Activated naive CD4-positive, alpha-beta T cell treated with anti-CD3 and anti-CD28 coated beads, Interleukin-2, amount 50 U/mL, for 24 hours (primary cell): Measurements from ENCODE around the gene RABGGTA.
"Not testable (repeated sequence)": the region's sequence is repeated elsewhere in the genome, so short reads cannot be mapped to it uniquely, and the experiment has no call there.

Experiments used
- H3K27ac Mint-ChIP-seq: one replicate; pipeline ENCODE4 v1.8.0; 2021; ENCODE audit warnings: mild to moderate bottlenecking, mixed read lengths
- H3K27me3 Mint-ChIP-seq: one replicate; pipeline ENCODE4 v1.8.0; 2021; ENCODE audit warnings: mixed read lengths
- H3K36me3 Mint-ChIP-seq: one replicate; pipeline ENCODE4 v1.8.0; 2021; ENCODE audit warnings: mixed read lengths
- H3K4me1 Mint-ChIP-seq: one replicate; pipeline ENCODE4 v1.8.0; 2021; ENCODE audit warnings: mixed read lengths
- H3K4me3 Mint-ChIP-seq: one replicate; pipeline ENCODE4 v1.8.0; 2021; ENCODE audit warnings: mild to moderate bottlenecking, mixed read lengths
- H3K9me3 Mint-ChIP-seq: one replicate; pipeline ENCODE4 v1.8.0; 2021; ENCODE audit warnings: mixed read lengths

Gene RABGGTA

DNA sequence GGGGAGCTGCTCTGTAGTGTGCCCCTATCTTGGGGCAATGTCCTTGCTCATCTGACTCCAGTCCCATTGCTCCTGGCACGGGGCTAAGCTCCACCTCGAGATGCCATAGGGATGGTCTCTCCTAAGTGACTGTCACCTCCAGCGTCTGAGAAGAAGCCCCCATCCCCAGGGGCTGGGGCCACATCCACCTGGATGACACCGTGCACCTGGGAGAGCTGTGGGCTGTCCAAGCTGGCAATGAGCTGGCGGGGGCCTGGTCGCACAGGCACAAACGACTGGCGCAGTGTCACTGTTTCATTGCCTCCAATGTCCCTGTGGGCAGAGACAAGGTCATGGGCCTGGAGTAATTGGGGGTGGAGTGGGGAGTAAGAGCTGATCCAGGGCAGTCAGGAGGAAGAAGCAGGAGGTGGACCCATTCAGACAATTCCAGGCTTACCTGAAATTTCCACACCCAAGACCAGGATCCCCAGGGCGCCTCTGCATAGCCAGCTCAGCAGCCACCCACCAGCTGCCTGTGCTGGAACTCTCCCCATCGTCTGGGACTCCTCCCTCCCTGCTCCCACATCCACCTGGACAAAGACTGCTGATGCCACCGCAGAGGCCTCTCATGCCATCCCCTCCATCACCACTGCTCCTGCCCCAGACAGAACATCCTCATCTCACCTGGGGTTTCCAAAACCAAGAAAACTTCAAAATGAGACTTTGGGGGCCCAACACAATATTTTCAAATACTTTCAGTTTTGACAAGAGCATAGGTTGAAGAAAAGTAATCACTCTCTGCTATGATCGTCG lies 22.0 kb downstream of the RABGGTA start:
- no peak overlapping the region for H3K4me3 Mint-ChIP-seq
- H3K36me3 Mint-ChIP-seq: peaks cover 12% of the 10 kb centered on the region
- peaks cover 26% of the 10 kb centered on the region for H3K4me1 Mint-ChIP-seq
- peak overlapping the region; percentile 68 for H3K27ac Mint-ChIP-seq
- H3K27me3 Mint-ChIP-seq: no peaks in the 10 kb centered on the region
- H3K9me3 Mint-ChIP-seq: no peaks in the 10 kb centered on the region

DNA sequence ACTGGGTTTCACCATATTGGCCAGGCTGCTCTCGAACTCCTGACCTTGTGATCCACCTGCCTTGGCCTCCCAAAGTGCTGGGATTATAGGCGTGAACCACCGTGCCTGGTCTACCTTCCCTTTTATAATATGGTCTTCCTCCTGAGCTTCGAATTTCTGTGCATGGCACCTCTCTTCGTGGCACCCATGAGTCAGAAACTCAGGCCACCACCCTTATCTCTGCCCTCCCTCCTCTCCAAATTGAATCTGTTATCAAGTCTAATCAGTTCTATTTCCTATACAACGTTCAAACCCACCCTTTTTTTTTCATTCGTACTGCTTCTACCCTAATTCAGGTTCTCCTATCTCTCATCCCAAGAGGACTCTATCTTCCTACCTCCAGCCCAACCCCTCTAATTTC lies 24.0 kb downstream of the RABGGTA start:
- H3K4me3 Mint-ChIP-seq: peak overlapping the region; percentile 64
- H3K4me1 Mint-ChIP-seq: peaks cover 35% of the 10 kb centered on the region
- H3K27ac Mint-ChIP-seq: peak overlapping the region; percentile 53
- H3K9me3 Mint-ChIP-seq: no peaks in the 10 kb centered on the region
- no peaks in the 10 kb centered on the region for H3K27me3 Mint-ChIP-seq
- peaks cover 10% of the 10 kb centered on the region for H3K36me3 Mint-ChIP-seq

DNA sequence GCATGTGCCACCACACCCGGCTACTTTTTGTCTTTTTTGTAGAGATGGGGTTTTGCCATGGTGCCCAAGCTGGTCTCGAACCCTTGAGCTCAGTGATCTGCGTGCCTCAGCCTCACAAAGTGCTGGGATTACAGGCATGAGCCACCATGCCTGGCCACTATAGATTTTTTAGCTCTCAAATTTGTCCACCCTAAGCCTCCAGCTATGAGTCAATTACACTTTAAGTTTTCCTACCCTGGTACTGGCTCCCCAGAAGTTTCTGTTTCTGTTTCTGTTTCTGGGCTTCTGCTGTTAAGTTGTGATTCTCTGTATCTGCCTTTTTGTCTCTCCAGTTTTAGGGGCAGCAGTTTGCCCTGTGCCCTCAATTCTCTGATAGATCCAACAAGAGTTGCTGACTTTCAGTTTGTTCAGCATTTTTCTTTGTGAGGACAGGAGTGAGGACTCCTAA lies 24.6 kb downstream of the RABGGTA start:
- peak overlapping the region; percentile 72 for H3K4me3 Mint-ChIP-seq
- peaks cover 35% of the 10 kb centered on the region for H3K4me1 Mint-ChIP-seq
- peaks cover 10% of the 10 kb centered on the region for H3K36me3 Mint-ChIP-seq
- H3K9me3 Mint-ChIP-seq: no peaks in the 10 kb centered on the region
- H3K27ac Mint-ChIP-seq: peak overlapping the region; percentile 86
- no peaks in the 10 kb centered on the region for H3K27me3 Mint-ChIP-seq

- H3K4me1 Mint-ChIP-seq: peaks cover 45% of the 10 kb centered on the region
- not testable (repeated sequence) for H3K27ac Mint-ChIP-seq, H3K4me3 Mint-ChIP-seq, H3K9me3 Mint-ChIP-seq, H3K27me3 Mint-ChIP-seq
- H3K36me3 Mint-ChIP-seq: peaks cover 11% of the 10 kb centered on the region
Measured at GRCh38 chr14:24245350-24245749, 26.0 kb downstream of the RABGGTA start.

DNA sequence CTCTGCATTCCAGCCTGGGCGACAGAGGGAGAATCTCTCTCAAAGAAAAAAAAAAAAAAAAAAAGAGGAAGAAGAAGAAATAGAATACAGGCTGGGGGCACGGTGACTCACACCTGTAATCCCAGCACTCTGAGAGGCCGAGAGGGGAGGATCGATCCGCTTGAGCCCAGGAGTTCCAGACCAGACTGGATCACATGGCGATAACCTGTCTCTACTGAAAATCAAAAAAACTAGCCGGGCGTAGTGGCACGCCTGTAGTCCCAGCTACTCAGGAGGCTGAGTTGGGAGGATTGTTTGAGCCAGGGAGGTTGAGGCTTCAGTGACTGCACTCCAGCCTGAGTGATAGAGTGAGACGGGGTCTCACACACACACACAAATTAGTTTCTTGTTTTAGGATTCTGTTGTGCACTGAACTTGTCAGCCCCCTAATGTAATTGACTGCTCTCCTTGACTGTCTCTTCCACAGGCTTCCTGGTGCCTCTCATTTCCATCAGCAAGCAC lies 28.0 kb downstream of the RABGGTA start:
- Mint-ChIP-seq H3K9me3 (no peaks in the 10 kb centered on the region), H3K27me3 (no peaks in the 10 kb centered on the region), H3K36me3 (peaks cover 7% of the 10 kb centered on the region), H3K27ac (peak overlapping the region; percentile 98), H3K4me1 (peaks cover 60% of the 10 kb centered on the region), H3K4me3 (peak overlapping the region; percentile 97)

GRCh38 chr14:24241829-24242443 lies 29.5 kb downstream of the RABGGTA start:
- Mint-ChIP-seq H3K4me3 (peak overlapping the region; percentile 97), H3K4me1 (peaks cover 61% of the 10 kb centered on the region), H3K9me3 (no peaks in the 10 kb centered on the region)

DNA sequence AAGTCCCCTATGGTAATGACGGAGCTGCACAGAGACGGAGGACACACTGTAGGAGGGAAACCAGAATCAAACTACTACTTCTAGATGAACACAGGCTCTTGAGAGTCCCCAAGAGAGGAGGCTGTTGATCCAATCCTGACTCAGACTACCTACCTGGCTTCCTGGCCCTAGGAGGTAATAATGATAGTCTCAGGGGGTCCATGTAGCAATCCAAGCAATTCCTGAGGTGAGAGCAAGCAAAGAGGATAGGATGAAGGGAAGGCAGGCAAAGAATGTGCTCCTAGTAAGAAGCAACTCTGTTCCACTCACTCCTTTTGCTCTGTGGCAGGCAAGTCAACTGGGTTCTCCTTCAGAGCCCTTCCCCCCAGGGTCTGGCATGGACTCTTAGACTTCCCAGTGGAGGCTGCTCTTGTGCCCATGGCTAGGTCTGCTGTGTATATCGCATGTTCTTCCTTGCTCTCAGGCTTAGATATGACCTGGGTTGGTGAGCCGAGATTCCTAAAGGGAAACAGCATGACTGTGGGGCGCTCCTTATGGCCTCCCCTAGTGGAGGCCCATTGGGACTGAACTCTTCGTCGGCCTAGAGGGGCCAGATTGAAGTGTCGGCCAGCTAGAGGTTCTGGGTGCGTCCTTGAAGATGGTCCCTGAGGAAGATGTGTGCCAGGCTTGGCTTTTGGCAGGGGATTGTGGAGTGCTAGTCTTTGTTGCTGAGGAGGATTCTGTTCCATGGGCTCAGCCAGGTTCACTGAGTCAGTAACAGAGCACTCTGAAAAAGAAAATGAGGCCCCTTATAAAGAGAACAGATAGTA lies 31.1 kb downstream of the RABGGTA start:
- Mint-ChIP-seq H3K4me1 (peaks cover 71% of the 10 kb centered on the region), H3K27ac (peak overlapping the region; percentile 82), H3K4me3 (peak overlapping the region; percentile 97), H3K27me3 (no peaks in the 10 kb centered on the region), H3K36me3 (peaks cover 17% of the 10 kb centered on the region), H3K9me3 (no peaks in the 10 kb centered on the region)

More at GRCh38 chr14:24241829-24242443, 29.5 kb downstream of the RABGGTA start:
- Mint-ChIP-seq H3K27ac (peak overlapping the region; percentile 98), H3K36me3 (peaks cover 16% of the 10 kb centered on the region), H3K27me3 (no peaks in the 10 kb centered on the region)

DNA sequence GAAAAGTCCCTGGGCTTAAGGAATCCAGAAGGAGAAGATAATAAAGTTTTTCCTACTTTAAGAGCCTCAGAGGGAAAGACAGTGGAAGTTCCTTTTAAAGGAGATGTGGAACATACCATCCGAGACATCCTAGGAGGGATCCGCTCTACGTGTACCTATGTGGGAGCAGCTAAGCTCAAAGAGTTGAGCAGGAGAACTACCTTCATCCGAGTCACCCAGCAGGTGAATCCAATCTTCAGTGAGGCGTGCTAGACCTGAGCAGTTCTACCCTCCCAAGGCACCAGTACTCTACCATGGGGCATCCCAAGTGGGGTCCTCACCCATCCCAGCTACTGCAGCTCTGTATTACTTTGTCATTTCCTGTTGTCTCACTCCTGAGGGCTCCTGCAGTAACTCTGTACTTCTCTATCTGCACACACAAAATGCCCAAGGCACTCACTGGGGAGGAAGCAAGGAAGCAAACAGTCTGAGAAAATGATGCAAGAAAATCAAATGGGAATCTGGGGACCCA lies 32.8 kb downstream of the RABGGTA start:
- Mint-ChIP-seq H3K4me1 (peaks cover 79% of the 10 kb centered on the region), H3K4me3 (peak overlapping the region; percentile 40), H3K27ac (peak overlapping the region; percentile 93), H3K27me3 (no peaks in the 10 kb centered on the region), H3K36me3 (peaks cover 17% of the 10 kb centered on the region), H3K9me3 (no peaks in the 10 kb centered on the region)

- peaks cover 17% of the 10 kb centered on the region for H3K36me3 Mint-ChIP-seq
- peak overlapping the region; percentile 93 for H3K27ac Mint-ChIP-seq
- H3K4me3 Mint-ChIP-seq: peak overlapping the region; percentile 40
- H3K9me3 Mint-ChIP-seq: no peaks in the 10 kb centered on the region
- peaks cover 82% of the 10 kb centered on the region for H3K4me1 Mint-ChIP-seq
- H3K27me3 Mint-ChIP-seq: no peaks in the 10 kb centered on the region
Measured at GRCh38 chr14:24238123-24238522, 33.3 kb downstream of the RABGGTA start.

DNA sequence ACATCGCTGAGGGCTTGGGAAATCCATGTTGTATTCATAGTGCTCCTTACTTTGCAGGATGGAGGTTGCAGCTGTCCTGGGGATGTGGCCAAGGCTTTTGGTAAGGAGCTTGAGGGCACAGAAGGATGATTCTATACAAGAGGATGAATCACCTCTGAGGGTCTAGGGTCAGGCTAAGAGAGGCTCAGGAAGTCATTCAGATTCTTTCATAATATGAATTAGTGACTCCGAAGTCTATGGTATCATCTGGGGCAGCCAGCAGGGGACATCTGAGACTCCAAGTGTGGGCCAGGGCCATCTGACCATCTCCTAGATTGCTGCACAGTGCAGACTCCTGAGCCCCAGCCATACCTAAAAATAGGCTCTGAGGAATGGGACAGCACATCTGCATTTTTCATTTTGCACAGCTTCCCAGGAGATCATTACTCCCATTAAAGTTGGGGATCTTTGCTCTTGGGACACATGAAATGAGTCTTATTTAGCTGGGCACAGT lies 33.9 kb downstream of the RABGGTA start:
- peak overlapping the region; percentile 77 for H3K27ac Mint-ChIP-seq
- H3K4me1 Mint-ChIP-seq: peaks cover 81% of the 10 kb centered on the region
- no peaks in the 10 kb centered on the region for H3K9me3 Mint-ChIP-seq
- H3K27me3 Mint-ChIP-seq: no peaks in the 10 kb centered on the region
- H3K4me3 Mint-ChIP-seq: no peak overlapping the region
- peaks cover 17% of the 10 kb centered on the region for H3K36me3 Mint-ChIP-seq

- Mint-ChIP-seq H3K36me3 (peaks cover 17% of the 10 kb centered on the region), H3K27ac (peak overlapping the region; percentile 77), H3K9me3 (no peaks in the 10 kb centered on the region), H3K4me1 (peaks cover 81% of the 10 kb centered on the region), H3K27me3 (no peaks in the 10 kb centered on the region), H3K4me3 (no peak overlapping the region)
Measured at GRCh38 chr14:24236689-24237462, 34.5 kb downstream of the RABGGTA start.

DNA sequence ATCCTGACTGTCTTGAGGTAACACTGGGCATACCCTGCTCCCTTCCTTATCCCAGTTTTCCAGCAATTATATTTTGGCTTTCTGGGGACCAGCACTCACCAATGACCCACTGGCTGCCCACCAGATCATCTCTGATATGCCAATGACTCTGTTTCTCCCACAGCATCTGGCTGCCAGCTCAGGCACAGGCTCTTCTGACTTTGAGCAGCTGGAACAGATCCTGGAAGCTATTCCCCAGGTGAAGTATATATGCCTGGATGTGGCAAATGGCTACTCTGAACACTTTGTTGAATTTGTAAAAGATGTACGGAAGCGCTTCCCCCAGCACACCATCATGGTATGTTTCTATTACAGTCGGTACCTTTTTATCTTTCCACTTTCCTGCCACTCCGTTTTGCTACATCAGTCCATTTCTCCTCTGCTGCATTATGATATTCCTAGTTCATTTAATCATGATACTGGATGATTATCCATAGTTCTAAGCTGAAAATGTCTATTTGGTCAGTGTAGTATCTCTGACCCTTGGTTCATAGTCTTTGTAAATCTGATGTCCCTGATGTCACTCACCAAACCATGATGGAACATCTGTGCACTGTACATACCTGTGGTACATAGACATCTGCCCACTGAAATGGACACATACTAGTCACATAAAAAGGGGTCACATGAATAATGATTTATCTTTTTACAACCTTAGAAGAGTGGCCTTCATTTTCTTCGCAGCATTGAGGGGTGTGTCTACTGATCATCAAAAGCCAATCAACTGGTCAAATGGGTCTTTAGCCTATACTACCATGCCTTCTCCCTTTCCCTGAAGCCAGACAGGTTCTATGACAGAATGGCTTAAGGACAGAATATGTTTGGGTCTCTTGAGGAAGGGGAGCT lies 35.4 kb downstream of the RABGGTA start:
- H3K4me1 Mint-ChIP-seq: peaks cover 84% of the 10 kb centered on the region
- H3K27me3 Mint-ChIP-seq: no peaks in the 10 kb centered on the region
- H3K4me3 Mint-ChIP-seq: no peak overlapping the region
- no peaks in the 10 kb centered on the region for H3K9me3 Mint-ChIP-seq
- peaks cover 17% of the 10 kb centered on the region for H3K36me3 Mint-ChIP-seq
- H3K27ac Mint-ChIP-seq: peak overlapping the region; percentile 87

- Mint-ChIP-seq H3K4me3 (peak overlapping the region; percentile 97), H3K36me3 (peaks cover 13% of the 10 kb centered on the region), H3K4me1 (peaks cover 70% of the 10 kb centered on the region), H3K27me3 (no peaks in the 10 kb centered on the region), H3K9me3 (no peaks in the 10 kb centered on the region), H3K27ac (peak overlapping the region; percentile 68)
Measured at GRCh38 chr14:24234095-24235005, 37.0 kb downstream of the RABGGTA start.
